CD4-positive, alpha-beta memory T cell (primary cell): ENCODE results near the gene IGLL1. TPM values are rescaled to one million over a fixed set of nuclear protein-coding genes. Genes with fewer than 3 reads are reported as not detected.
"Not testable (repeated sequence)": the region's sequence is repeated elsewhere in the genome, so short reads cannot be mapped to it uniquely, and the experiment has no call there.

Source experiments
- CTCF ChIA-PET: fragments of 350-600 bp; sonication (Branson Sonifier 250); formaldehyde crosslinking; loops from one replicate; lab custom pipeline; 2021; ENCODE audit warnings: inconsistent platforms; ENCODE audit not compliant: partially characterized antibody; lab: Charles Lee
- POLR2A ChIA-PET: fragments of 350-600 bp; sonication (Branson Sonifier 250); formaldehyde crosslinking; loops from one replicate; lab custom pipeline; 2021; ENCODE audit not compliant: partially characterized antibody; lab: Charles Lee
- DNase-seq, 5 donors: peaks; one replicate each; pipeline versions ENCODE4 v3.0.0 to v3.0.0-alpha.2; 2020 to 2022; ENCODE audit warnings: mixed read lengths in 1 of 5
- H3K27ac ChIP-seq: one replicate; pipeline ENCODE4 v1.7.0; 2013; ENCODE audit warnings: low read depth, low read length
- H3K27me3 ChIP-seq: 2 replicates; pipeline ENCODE4 v1.7.0; 2013; ENCODE audit warnings: mild to moderate bottlenecking, low read length, moderate library complexity; ENCODE audit not compliant: insufficient read depth
- H3K36me3 ChIP-seq: 2 replicates; pipeline ENCODE4 v1.7.0; 2013; ENCODE audit warnings: mild to moderate bottlenecking, low read length, moderate library complexity; ENCODE audit not compliant: insufficient read depth
- H3K4me1 ChIP-seq: 2 replicates; pipeline ENCODE4 v1.7.0; 2013; ENCODE audit warnings: mild to moderate bottlenecking, low read length, moderate library complexity; ENCODE audit not compliant: insufficient read depth
- H3K4me3 ChIP-seq, 2 donors: one replicate each; pipeline ENCODE4 v1.7.0; 2013; ENCODE audit warnings: low read length in 2 of 2, mild to moderate bottlenecking in 1 of 2
- H3K9me3 ChIP-seq, 2 donors: one replicate each; pipeline ENCODE4 v1.7.0; 2013; ENCODE audit warnings: low read length in 2 of 2, control low read depth in 1 of 2; ENCODE audit not compliant: control insufficient read depth in 1 of 2
- H3K27ac Mint-ChIP-seq, 7 donors: one replicate each; pipeline ENCODE4 v1.8.0; 2020 to 2021; ENCODE audit warnings: mixed read lengths in 7 of 7, mild to moderate bottlenecking in 6 of 7, inconsistent platforms in 3 of 7, moderate library complexity in 3 of 7
- H3K27me3 Mint-ChIP-seq, 2 donors: one replicate each; pipeline ENCODE4 v1.8.0; 2020 to 2021; ENCODE audit warnings: mixed read lengths in 2 of 2
- H3K36me3 Mint-ChIP-seq, 2 donors: one replicate each; pipeline ENCODE4 v1.8.0; 2020 to 2021; ENCODE audit warnings: mixed read lengths in 2 of 2, inconsistent platforms in 1 of 2, mild to moderate bottlenecking in 1 of 2
- H3K4me1 Mint-ChIP-seq, 4 donors: one replicate each; pipeline ENCODE4 v1.8.0; 2020 to 2021; ENCODE audit warnings: mixed read lengths in 4 of 4, mild to moderate bottlenecking in 1 of 4
- H3K4me3 Mint-ChIP-seq, 8 donors: one replicate each; pipeline ENCODE4 v1.8.0; 2020 to 2021; ENCODE audit warnings: mixed read lengths in 8 of 8, mild to moderate bottlenecking in 7 of 8, moderate library complexity in 6 of 8, inconsistent platforms in 3 of 8
- H3K9me3 Mint-ChIP-seq, 8 donors: one replicate each; pipeline ENCODE4 v1.8.0; 2020 to 2021; ENCODE audit warnings: mixed read lengths in 8 of 8, mild to moderate bottlenecking in 5 of 8, inconsistent platforms in 3 of 8, moderate library complexity in 1 of 8
- intact Hi-C: fragments of 100-400 bp; cut with micrococcal nuclease; formaldehyde crosslinking; loops from one replicate; pipeline ENCODE4 v1.15.1; 2023
- polyA plus RNA-seq, 2 donors: library from polyadenylated mRNA; unstranded; fragments of 300-500 nt; fragmentation: Illumina TruSeq; gene quantifications; one replicate each; pipeline ENCODE4 v1.2.3, GENCODE V29; 2021
- total RNA-seq, 2 experiments: library from RNA; stranded (reverse); gene quantifications; one replicate each; pipeline ENCODE4 v1.2.3, GENCODE V29; 2021

The IGLL1 gene
- total and polyA plus RNA-seq, 4 experiments from 2014 or later, result not detected

DNA sequence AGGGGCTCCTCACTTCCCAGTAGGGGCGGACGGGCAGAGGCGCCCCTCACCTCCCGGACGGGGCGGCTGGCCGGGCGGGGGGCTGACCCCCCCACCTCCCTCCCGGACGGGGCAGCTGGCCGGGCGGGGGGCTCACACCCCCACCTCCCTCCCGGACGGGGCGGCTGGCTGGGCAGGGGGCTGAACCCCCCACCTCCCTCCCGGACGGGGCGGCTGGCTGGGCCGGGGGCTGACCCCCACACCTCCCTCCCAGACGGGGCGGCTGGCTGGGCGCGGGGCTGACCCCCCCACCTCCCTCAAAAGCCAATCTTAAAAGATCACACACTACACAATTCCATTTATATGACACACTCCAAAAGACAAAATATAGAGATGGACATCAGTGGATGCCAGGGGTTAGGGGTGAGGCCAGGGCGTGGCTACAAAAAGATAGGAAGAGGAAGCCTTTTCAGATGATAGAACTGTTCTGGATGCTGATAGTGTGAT is 19.0 kb downstream of the IGLL1 start:
- H3K4me3 Mint-ChIP-seq, DNase-seq, H3K4me3 ChIP-seq, H3K9me3 ChIP-seq, H3K36me3 Mint-ChIP-seq, H3K27ac ChIP-seq, H3K27ac Mint-ChIP-seq, H3K4me1 Mint-ChIP-seq, H3K27me3 ChIP-seq, H3K4me1 ChIP-seq, H3K9me3 Mint-ChIP-seq, H3K36me3 ChIP-seq, POLR2A ChIA-PET, intact Hi-C loops: not testable (repeated sequence)
- peaks cover 11 to 30% of the 10 kb centered on the region in 2 donors for H3K27me3 Mint-ChIP-seq
- CTCF ChIA-PET, result interaction anchor here (0.7 kb wide), 1 partner anchor 290 kb away, joined by 3 read pairs; no protein-coding TSS in a partner anchor

DNA sequence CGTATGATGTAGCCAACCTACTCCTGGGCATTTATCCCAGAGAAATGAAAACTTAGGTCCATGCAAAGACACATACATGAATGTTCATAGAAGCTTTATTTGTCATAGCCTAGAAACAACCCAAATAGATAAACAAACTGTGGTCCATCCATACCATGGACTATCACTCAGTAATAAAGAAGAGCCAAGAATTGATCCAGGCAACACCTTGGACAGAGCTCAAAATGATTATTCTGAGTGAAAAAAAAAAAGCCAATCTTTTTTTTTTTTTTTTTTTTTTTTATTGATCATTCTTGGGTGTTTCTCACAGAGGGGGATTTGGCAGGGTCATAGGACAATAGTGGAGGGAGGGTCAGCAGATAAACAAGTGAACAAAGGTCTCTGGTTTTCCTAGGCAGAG is 19.9 kb downstream of the IGLL1 start:
- H3K36me3 Mint-ChIP-seq, POLR2A ChIA-PET, CTCF ChIA-PET, H3K9me3 Mint-ChIP-seq, DNase-seq, H3K9me3 ChIP-seq, H3K4me3 ChIP-seq, H3K27ac ChIP-seq, H3K36me3 ChIP-seq, H3K4me3 Mint-ChIP-seq, H3K27me3 ChIP-seq, intact Hi-C loops, H3K4me1 ChIP-seq, H3K4me1 Mint-ChIP-seq, H3K27ac Mint-ChIP-seq: not testable (repeated sequence)
- H3K27me3 Mint-ChIP-seq, result peaks cover 6 to 23% of the 10 kb centered on the region in 2 donors

DNA sequence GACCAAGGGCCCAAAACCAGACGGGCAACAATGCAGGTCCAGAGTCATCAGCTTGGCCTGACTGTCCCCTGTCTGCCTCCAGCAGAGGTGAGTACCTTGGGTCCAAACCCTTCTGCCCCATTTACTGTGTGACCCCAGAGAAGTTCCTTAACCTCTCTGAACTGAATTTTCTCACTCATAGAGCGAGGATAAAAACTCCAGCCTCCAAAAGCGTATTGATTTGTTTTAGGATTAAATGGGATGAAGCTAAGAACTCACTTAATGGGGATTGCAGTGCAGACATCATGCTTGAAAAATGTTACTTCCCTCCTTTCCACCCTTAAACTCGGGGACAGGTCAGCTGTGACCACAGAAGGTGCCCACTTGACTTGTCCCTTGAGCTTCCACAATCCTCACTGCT is 22.6 kb downstream of the IGLL1 start:
- Mint-ChIP-seq H3K27ac (no peak overlapping the region), H3K9me3 (no peaks in the 10 kb centered on the region), H3K4me1 (no peaks in the 10 kb centered on the region), H3K27me3 (peaks cover 1 to 16% of the 10 kb centered on the region in 2 donors), H3K36me3 (no peaks in the 10 kb centered on the region), H3K4me3 (no peak overlapping the region)
- H3K4me3 ChIP-seq, result no peak overlapping the region
- no peaks in the 10 kb centered on the region for H3K36me3 ChIP-seq
- ChIA-PET CTCF (no interaction called here), POLR2A (no interaction called here)
- no peak overlapping the region for H3K27ac ChIP-seq
- H3K9me3 ChIP-seq, result no peaks in the 10 kb centered on the region
- no peak for DNase-seq
- intact Hi-C loops, result no loop called here
- no peaks in the 10 kb centered on the region for H3K27me3 ChIP-seq
- no peaks in the 10 kb centered on the region for H3K4me1 ChIP-seq

DNA sequence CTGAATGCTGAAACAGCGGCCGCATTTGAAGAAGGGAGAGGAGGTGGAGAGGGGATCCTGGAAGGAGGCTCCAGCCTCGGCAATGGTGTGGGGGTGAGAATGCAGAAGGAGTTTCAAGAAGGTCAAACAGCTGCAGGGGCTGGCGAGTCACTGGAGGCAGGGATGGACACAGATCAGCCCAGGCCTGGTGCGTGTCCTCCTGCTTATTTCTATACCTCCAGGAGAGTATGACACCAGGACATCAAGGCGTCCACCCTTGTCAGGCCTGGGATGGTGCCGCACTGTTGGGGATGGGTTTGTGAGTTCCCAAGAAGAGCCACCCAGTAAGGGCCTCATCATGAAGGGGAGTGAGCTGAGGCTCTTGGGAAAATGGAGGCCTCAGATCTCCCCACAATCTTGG is 23.1 kb downstream of the IGLL1 start:
- CTCF ChIA-PET, result no interaction called here
- Mint-ChIP-seq H3K27ac (peak overlapping the region in 1 of 7 donors; percentile 29), H3K9me3 (no peaks in the 10 kb centered on the region), H3K27me3 (peaks cover 1 to 16% of the 10 kb centered on the region in 2 donors), H3K4me3 (no peak overlapping the region), H3K4me1 (no peaks in the 10 kb centered on the region), H3K36me3 (no peaks in the 10 kb centered on the region)
- DNase-seq, result no peak
- Histone ChIP-seq H3K9me3 (no peaks in the 10 kb centered on the region), H3K36me3 (no peaks in the 10 kb centered on the region), H3K27ac (no peak overlapping the region), H3K4me3 (no peak overlapping the region), H3K4me1 (no peaks in the 10 kb centered on the region), H3K27me3 (no peaks in the 10 kb centered on the region)
- POLR2A ChIA-PET, result no interaction called here
- intact Hi-C loops, result no loop called here

DNA sequence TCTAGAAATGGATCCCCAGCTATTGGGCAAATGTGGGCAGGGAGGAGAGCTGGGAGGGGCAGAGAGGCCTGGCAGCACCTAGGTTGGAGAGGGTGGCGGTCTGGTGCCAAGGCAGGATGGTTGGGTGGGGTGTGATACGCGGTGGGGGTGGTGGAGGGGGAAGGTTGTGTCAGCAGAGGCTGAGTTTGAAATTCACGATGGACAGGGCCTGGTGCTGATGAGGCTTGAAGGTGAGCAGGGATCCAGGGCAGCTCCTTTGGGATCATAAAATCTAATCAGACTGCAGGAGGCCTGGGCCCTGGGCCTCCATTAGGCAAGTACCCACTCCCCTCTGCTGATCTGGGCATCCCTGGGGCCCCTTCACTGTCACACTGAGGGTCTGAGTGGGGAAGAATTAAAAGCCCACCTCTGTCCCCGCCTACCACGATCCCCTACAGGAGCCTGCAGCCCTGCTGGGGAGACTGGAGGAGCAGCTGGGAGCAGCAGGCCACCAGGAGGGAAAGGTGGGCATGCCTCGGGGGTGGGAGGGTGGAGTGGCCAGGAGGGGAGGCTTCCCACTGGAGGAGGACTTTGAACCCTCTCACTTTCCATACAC is 24.0 kb downstream of the IGLL1 start:
- Mint-ChIP-seq H3K27me3 (peaks cover 1 to 13% of the 10 kb centered on the region in 2 donors), H3K27ac (no peak overlapping the region), H3K36me3 (no peaks in the 10 kb centered on the region), H3K4me1 (no peaks in the 10 kb centered on the region), H3K4me3 (no peak overlapping the region), H3K9me3 (no peaks in the 10 kb centered on the region)
- no peak overlapping the region for H3K27ac ChIP-seq
- H3K4me3 ChIP-seq, result no peak overlapping the region
- H3K36me3 ChIP-seq, result no peaks in the 10 kb centered on the region
- CTCF ChIA-PET, result no interaction called here
- H3K9me3 ChIP-seq, result no peaks in the 10 kb centered on the region
- H3K27me3 ChIP-seq, result no peaks in the 10 kb centered on the region
- H3K4me1 ChIP-seq, result no peaks in the 10 kb centered on the region
- POLR2A ChIA-PET, result no interaction called here
- no peak for DNase-seq
- intact Hi-C loops, result no loop called here

DNA sequence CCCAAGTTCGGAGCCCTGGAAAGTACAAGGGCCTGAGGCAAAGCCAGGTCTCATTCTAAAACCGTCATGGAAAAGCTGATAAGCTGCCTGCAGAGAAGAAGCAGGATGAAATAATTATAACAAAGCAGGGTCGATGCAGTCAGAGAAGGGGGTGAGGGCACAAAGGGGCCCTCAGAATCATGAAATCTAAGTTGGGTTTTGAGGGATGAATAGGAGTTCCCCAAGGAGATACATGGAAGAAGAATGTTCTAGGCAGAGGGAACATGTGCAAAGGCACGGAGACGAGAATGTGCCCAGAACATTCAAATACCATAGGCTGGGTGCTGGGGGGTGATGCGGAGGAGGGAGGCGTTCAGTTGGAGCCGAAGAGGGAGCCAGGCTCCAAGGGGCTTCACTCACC is 25.0 kb downstream of the IGLL1 start:
- no peaks in the 10 kb centered on the region for H3K36me3 ChIP-seq
- ChIA-PET POLR2A (no interaction called here), CTCF (no interaction called here)

DNA sequence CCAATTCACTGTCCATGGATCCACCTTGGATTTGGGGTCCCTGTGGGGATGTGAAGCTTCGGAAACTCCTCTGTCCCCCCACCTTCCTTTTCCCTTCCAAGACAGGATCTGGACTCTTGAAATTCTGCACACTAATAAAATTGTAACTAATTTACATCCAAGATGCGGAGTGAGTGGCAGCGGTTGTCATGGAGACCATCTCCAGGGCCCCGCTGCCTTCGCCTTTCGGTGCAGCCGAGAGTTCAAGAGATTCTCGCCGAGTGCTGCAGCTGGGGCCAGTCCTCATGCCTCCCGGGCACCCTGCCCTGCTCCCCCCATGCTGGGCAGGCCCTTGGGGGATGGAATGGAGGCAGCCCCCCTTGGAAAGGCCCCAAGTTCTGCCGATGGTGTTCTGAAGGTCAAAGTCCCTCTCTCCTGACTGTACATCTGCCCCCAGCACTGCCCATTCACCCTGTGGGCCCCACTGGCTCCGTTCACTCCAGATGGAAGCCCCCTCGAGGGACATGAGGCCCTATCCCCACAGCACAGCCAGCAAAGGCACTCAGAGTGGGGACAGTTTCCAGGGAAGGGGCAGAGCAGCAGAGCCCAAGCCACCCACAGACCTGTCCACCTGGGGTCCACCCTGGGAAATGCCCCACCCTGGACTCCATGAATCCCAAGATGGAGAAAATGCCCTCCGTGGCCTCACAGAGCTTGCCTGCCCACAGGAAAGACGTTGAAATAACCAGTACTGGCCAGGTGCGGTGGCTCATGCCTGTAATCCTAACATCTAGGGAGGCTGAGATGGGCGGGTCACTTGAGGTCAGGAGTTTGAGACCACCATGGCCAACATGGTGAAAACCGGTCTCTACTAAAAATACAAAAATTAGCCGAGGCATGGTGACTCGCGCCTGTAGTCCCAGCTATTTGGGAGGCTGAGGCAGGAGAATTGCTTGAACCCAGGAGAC is 25.9 kb downstream of the IGLL1 start:
- intact Hi-C loops, result no loop called here
- Histone ChIP-seq H3K27ac (no peak overlapping the region), H3K4me1 (no peaks in the 10 kb centered on the region), H3K27me3 (no peaks in the 10 kb centered on the region), H3K4me3 (no peak overlapping the region), H3K36me3 (no peaks in the 10 kb centered on the region), H3K9me3 (no peaks in the 10 kb centered on the region)
- no peak for DNase-seq
- H3K9me3 Mint-ChIP-seq, result no peaks in the 10 kb centered on the region
- no peak overlapping the region for H3K27ac Mint-ChIP-seq
- no peak overlapping the region for H3K4me3 Mint-ChIP-seq
- ChIA-PET POLR2A (no interaction called here), CTCF (no interaction called here)
- no peaks in the 10 kb centered on the region for H3K36me3 Mint-ChIP-seq
- no peaks in the 10 kb centered on the region for H3K4me1 Mint-ChIP-seq
- peaks cover 1 to 10% of the 10 kb centered on the region in 2 donors for H3K27me3 Mint-ChIP-seq

More for the DNA sequence above, 25.0 kb downstream of the IGLL1 start:
- H3K4me1 ChIP-seq, result no peaks in the 10 kb centered on the region
- Mint-ChIP-seq H3K4me1 (no peaks in the 10 kb centered on the region), H3K27me3 (peaks cover 1 to 13% of the 10 kb centered on the region in 2 donors), H3K36me3 (no peaks in the 10 kb centered on the region), H3K27ac (peak overlapping the region in 1 of 7 donors; percentile 13), H3K4me3 (no peak overlapping the region), H3K9me3 (no peaks in the 10 kb centered on the region)
- intact Hi-C loops, result no loop called here
- H3K27me3 ChIP-seq, result no peaks in the 10 kb centered on the region
- DNase-seq, result no peak
- H3K9me3 ChIP-seq, result no peaks in the 10 kb centered on the region
- H3K4me3 ChIP-seq, result no peak overlapping the region
- no peak overlapping the region for H3K27ac ChIP-seq
